MM.1S (cell line): ENCODE results near the gene EFL1.

Source experiments
- DNase-seq: peaks from one replicate; pipeline ENCODE4 v3.0.0-alpha.2; 2015
- H2AFZ ChIP-seq: fragments of 300-600 bp; sonication (generic); 2 replicates; pipeline ENCODE4 v1.6.0; 2016; ENCODE audit warnings: antibody characterized with exemption, low read length
- H3F3A ChIP-seq: fragments of 300-600 bp; sonication (generic); 2 replicates; pipeline ENCODE4 v1.6.1; 2016; ENCODE audit warnings: mild to moderate bottlenecking, antibody characterized with exemption, low read length, moderate library complexity, mixed read lengths; ENCODE audit not compliant: insufficient read depth
- H3K27ac ChIP-seq: fragments of 300-600 bp; sonication (generic); 2 replicates; pipeline ENCODE4 v1.5.1; 2016; ENCODE audit warnings: mild to moderate bottlenecking, low read length
- H3K27me3 ChIP-seq: fragments of 300-600 bp; sonication (generic); replicated peaks from 2 replicates; pipeline ENCODE4 v1.6.0; 2016; ENCODE audit warnings: low read length; ENCODE audit not compliant: insufficient read depth
- H3K36me3 ChIP-seq: fragments of 300-600 bp; sonication (generic); replicated peaks from 2 replicates; pipeline ENCODE4 v1.6.1; 2016; ENCODE audit warnings: mild to moderate bottlenecking, low read length, mixed read lengths; ENCODE audit not compliant: insufficient read depth
- H3K4me1 ChIP-seq: fragments of 300-600 bp; sonication (generic); 2 replicates; pipeline ENCODE4 v1.6.1; 2016; ENCODE audit warnings: low read length, mixed read lengths
- H3K4me2 ChIP-seq: fragments of 300-600 bp; sonication (generic); 2 replicates; pipeline ENCODE4 v1.6.0; 2016; ENCODE audit warnings: low read depth, low read length
- H3K4me3 ChIP-seq: fragments of 300-600 bp; sonication (generic); 2 replicates; pipeline ENCODE4 v1.5.1; 2016; ENCODE audit warnings: low read length, mixed read lengths
- H3K79me2 ChIP-seq: fragments of 300-600 bp; sonication (generic); 2 replicates; pipeline ENCODE4 v1.6.1; 2016; ENCODE audit warnings: mixed run types, low read length, mixed read lengths
- H3K9ac ChIP-seq: fragments of 300-600 bp; sonication (generic); 2 replicates; pipeline ENCODE4 v1.6.1; 2016; ENCODE audit warnings: low read length, mixed read lengths
- H3K9me2 ChIP-seq: fragments of 300-600 bp; sonication (generic); replicated peaks from 2 replicates; pipeline ENCODE4 v1.6.1; 2016; ENCODE audit warnings: mild to moderate bottlenecking, low read length, mixed read lengths; ENCODE audit not compliant: insufficient read depth
- H3K9me3 ChIP-seq: fragments of 300-600 bp; sonication (generic); replicated peaks from 2 replicates; pipeline ENCODE4 v1.6.1; 2016; ENCODE audit warnings: mild to moderate bottlenecking, low read length, mixed read lengths; ENCODE audit not compliant: insufficient read depth
- H4K20me1 ChIP-seq: fragments of 300-600 bp; sonication (generic); 2 replicates; pipeline ENCODE4 v1.6.1; 2016; ENCODE audit warnings: mild to moderate bottlenecking, low read length, moderate library complexity, mixed read lengths; ENCODE audit not compliant: insufficient read depth
- EZH2 ChIP-seq: fragments of 300-600 bp; sonication (generic); optimal IDR thresholded peaks from 2 replicates; pipeline ENCODE3; 2017; ENCODE audit warnings: low read depth, mild to moderate bottlenecking, antibody characterized with exemption, low read length, mixed read lengths
- EZH2phosphoT487 ChIP-seq: fragments of 300-600 bp; sonication (generic); IDR thresholded peaks from 2 replicates; pipeline ENCODE4 v1.6.1; 2018; ENCODE audit warnings: antibody characterized with exemption, low read length
- TF ChIP-seq, protein P1 (sequence below): fragments of 300-600 bp; sonication (generic); IDR thresholded peaks from 2 replicates; pipeline ENCODE4 v1.5.1; 2016; ENCODE audit warnings: antibody characterized with exemption, low read length, mixed read lengths

Gene EFL1

DNA sequence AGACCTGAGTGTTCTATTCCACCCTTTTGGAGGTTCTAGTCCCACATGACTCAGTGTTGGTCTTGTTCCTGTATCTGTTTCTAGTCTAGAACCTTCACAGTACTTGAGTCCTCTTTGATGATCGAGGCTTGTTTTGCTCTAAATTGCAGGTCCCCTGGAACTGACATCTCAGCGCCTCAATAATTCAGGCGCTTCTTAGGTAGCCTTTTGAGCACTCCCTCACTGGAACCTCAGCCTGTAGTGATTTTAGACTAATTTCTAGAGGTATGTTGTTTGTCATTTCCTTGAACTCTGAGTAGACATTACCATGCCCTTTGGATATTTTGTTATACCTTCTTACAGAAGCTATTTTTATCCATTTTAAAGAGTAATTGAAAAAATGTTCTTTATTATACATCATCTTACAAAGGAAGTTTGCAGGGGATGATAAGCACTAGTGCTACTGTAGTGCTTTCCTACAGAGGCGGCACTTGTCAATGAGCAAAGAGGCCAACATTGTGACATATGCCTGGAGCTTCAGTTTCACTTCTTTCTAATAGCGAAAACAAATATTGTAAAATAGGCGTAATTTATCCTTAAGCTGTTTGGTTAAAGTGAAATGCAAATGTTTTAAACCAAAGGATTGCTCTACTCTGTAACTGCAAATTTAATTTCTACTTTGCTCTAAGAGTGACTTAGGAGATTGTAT is 75.7 kb downstream of the EFL1 start:
- no peaks in the 10 kb centered on the region for H3K9me2 ChIP-seq
- H4K20me1 ChIP-seq = no peaks in the 10 kb centered on the region; the same call in 1 of the 2 replicates
- H3K4me3 ChIP-seq = no peak overlapping the region
- no peak overlapping the region for H3K9ac ChIP-seq
- H3K4me1 ChIP-seq = no peaks in the 10 kb centered on the region
- H3K79me2 ChIP-seq = no peaks in the 10 kb centered on the region
- no peaks in the 10 kb centered on the region for H3K36me3 ChIP-seq
- no peaks in the 10 kb centered on the region for H3K9me3 ChIP-seq
- no peak overlapping the region for H3K4me2 ChIP-seq
- TF ChIP-seq EZH2 = no peak
- TF ChIP-seq, protein P1, sequence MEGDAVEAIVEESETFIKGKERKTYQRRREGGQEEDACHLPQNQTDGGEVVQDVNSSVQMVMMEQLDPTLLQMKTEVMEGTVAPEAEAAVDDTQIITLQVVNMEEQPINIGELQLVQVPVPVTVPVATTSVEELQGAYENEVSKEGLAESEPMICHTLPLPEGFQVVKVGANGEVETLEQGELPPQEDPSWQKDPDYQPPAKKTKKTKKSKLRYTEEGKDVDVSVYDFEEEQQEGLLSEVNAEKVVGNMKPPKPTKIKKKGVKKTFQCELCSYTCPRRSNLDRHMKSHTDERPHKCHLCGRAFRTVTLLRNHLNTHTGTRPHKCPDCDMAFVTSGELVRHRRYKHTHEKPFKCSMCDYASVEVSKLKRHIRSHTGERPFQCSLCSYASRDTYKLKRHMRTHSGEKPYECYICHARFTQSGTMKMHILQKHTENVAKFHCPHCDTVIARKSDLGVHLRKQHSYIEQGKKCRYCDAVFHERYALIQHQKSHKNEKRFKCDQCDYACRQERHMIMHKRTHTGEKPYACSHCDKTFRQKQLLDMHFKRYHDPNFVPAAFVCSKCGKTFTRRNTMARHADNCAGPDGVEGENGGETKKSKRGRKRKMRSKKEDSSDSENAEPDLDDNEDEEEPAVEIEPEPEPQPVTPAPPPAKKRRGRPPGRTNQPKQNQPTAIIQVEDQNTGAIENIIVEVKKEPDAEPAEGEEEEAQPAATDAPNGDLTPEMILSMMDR = no peak
- TF ChIP-seq EZH2phosphoT487 = no peak
- H3F3A ChIP-seq = no peaks in the 10 kb centered on the region
- no peaks in the 10 kb centered on the region for H3K27me3 ChIP-seq
- no peak overlapping the region for H3K27ac ChIP-seq
- DNase-seq = no peak
- no peak overlapping the region for H2AFZ ChIP-seq

DNA sequence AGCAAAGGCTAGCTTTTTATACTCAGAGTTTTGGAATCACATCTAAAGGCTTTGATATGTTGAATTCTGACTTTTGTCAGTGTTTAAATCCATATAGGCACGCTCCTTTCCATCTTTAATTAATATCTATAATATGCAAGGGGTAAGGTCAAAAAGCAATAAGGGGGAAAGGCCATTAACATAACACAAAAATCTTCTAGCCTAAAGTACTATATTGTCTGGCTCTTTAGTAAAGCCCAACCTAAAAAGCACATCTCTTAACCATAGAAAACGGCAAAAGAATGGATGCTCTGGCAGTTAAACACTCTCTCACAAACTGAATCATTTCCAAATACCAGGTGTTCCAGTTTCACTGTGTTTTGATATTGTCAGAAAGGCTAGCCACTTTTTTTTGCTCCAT is 76.4 kb downstream of the EFL1 start:
- Histone ChIP-seq H3F3A (no peaks in the 10 kb centered on the region), H3K27me3 (no peaks in the 10 kb centered on the region), H3K36me3 (no peaks in the 10 kb centered on the region), H3K4me1 (no peaks in the 10 kb centered on the region), H4K20me1 (no peaks in the 10 kb centered on the region; the same call in 1 of the 2 replicates), H3K27ac (no peak overlapping the region), H3K9me3 (no peaks in the 10 kb centered on the region), H3K4me2 (no peak overlapping the region), H2AFZ (no peak overlapping the region), H3K4me3 (no peak overlapping the region), H3K9ac (no peak overlapping the region), H3K79me2 (no peaks in the 10 kb centered on the region), H3K9me2 (no peaks in the 10 kb centered on the region)
- no peak for TF ChIP-seq EZH2phosphoT487
- TF ChIP-seq, protein P1 = no peak
- no peak for TF ChIP-seq EZH2
- no peak for DNase-seq

DNA sequence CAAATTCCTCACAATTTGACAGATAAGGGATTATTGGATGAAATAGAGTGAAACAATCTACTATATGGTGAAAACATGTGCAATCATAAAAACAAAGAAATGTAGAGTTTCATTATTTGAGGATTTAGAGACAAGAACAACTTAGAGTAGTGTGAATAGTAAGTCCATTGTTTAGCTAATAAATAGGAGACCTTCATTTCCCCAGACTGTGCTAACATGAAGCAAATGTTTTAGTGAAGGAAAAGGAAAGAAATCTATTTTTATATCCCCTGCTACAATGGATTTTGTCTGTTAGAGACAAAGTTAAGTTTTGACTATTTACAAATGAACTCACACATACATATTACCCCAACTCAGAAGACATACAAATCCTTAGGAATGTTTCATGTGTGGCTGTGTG is 77.8 kb downstream of the EFL1 start:
- TF ChIP-seq EZH2 (no peak), EZH2phosphoT487 (no peak)
- TF ChIP-seq, protein P1 = no peak
- H4K20me1 ChIP-seq = no peaks in the 10 kb centered on the region; the same call in 1 of the 2 replicates
- H2AFZ ChIP-seq = no peak overlapping the region
- no peaks in the 10 kb centered on the region for H3K27me3 ChIP-seq
- H3K79me2 ChIP-seq = no peaks in the 10 kb centered on the region
- no peaks in the 10 kb centered on the region for H3F3A ChIP-seq
- DNase-seq = no peak
- no peaks in the 10 kb centered on the region for H3K36me3 ChIP-seq
- H3K4me3 ChIP-seq = no peak overlapping the region
- no peaks in the 10 kb centered on the region for H3K4me1 ChIP-seq
- no peak overlapping the region for H3K4me2 ChIP-seq
- no peak overlapping the region for H3K27ac ChIP-seq
- no peaks in the 10 kb centered on the region for H3K9me3 ChIP-seq
- no peaks in the 10 kb centered on the region for H3K9me2 ChIP-seq
- H3K9ac ChIP-seq = no peak overlapping the region
